CD4-positive, alpha-beta T cell (primary cell): ENCODE results near the gene CMPK2. TPM values are rescaled to one million over a fixed set of nuclear protein-coding genes. Genes with fewer than 3 reads are reported as not detected.

ENCODE experiments used
- ATAC-seq: fragments of 200-7000 bp; cut with Tn5 transposase; one replicate; pipeline ENCODE4 v1.10.0; 2022; ENCODE audit warnings: mild to moderate bottlenecking; ENCODE audit not compliant: poor library complexity
- CTCF ChIA-PET: fragments of 350-600 bp; sonication (Branson Sonifier 250); formaldehyde crosslinking; loops from one replicate; lab custom pipeline; 2021; ENCODE audit warnings: antibody characterized with exemption, inconsistent platforms; lab: Charles Lee
- POLR2A ChIA-PET: fragments of 350-600 bp; sonication (Branson Sonifier 250); formaldehyde crosslinking; loops from one replicate; lab custom pipeline; 2021; ENCODE audit warnings: antibody characterized with exemption, inconsistent platforms; lab: Charles Lee
- DNase-seq, 14 experiments: peaks; one replicate each; pipeline ENCODE4 v3.0.0-alpha.2; 2013 to 2020; ENCODE audit warnings: mixed read lengths in 2 of 14
- H3K27ac ChIP-seq, 2 donors: one replicate each; pipeline versions ENCODE4 v1.5.1 to v1.7.0; 2013; ENCODE audit warnings: low read length in 2 of 2, low read depth in 1 of 2, mild to moderate bottlenecking in 1 of 2
- H3K27me3 ChIP-seq, 2 experiments: 1 replicate in 1 of 2; 2 replicates in 1 of 2; pipeline versions ENCODE4 v1.6.1 to v1.7.0; 2013; ENCODE audit warnings: low read length in 2 of 2, control low read depth in 1 of 2, mild to moderate bottlenecking in 1 of 2, moderate library complexity in 1 of 2; ENCODE audit not compliant: insufficient read depth in 2 of 2, control insufficient read depth in 1 of 2
- H3K36me3 ChIP-seq: one replicate; pipeline ENCODE4 v1.6.1; 2013; ENCODE audit warnings: low read length, control low read depth; ENCODE audit not compliant: insufficient read depth
- H3K4me1 ChIP-seq: one replicate; pipeline ENCODE4 v1.6.1; 2013; ENCODE audit warnings: low read length, control low read depth; ENCODE audit not compliant: insufficient read depth
- H3K4me3 ChIP-seq: one replicate; pipeline ENCODE4 v1.5.1; 2013; ENCODE audit warnings: mild to moderate bottlenecking, low read length, moderate library complexity
- H3K9me3 ChIP-seq, 2 experiments: 1 replicate in 1 of 2; 2 replicates in 1 of 2; pipeline versions ENCODE4 v1.6.1 to v1.7.0; 2013; ENCODE audit warnings: low read length in 2 of 2, mild to moderate bottlenecking in 2 of 2, control low read depth in 1 of 2, moderate library complexity in 1 of 2; ENCODE audit not compliant: control insufficient read depth in 1 of 2, insufficient read depth in 1 of 2
- H3K27ac Mint-ChIP-seq: one replicate; pipeline ENCODE4 v1.8.0; 2020; ENCODE audit warnings: mixed read lengths
- H3K27me3 Mint-ChIP-seq: one replicate; pipeline ENCODE4 v1.8.0; 2021; ENCODE audit warnings: mixed read lengths
- H3K36me3 Mint-ChIP-seq: one replicate; pipeline ENCODE4 v1.8.0; 2021; ENCODE audit warnings: low read depth, mixed read lengths
- H3K4me1 Mint-ChIP-seq: one replicate; pipeline ENCODE4 v1.8.0; 2021; ENCODE audit warnings: low read depth, mixed read lengths
- H3K4me3 Mint-ChIP-seq: one replicate; pipeline ENCODE4 v1.8.0; 2020; ENCODE audit warnings: mild to moderate bottlenecking, mixed read lengths
- H3K9me3 Mint-ChIP-seq: one replicate; pipeline ENCODE4 v1.8.0; 2020; ENCODE audit warnings: mixed read lengths
- CTCF ChIP-seq: fragments of 200-600 bp; IDR thresholded peaks from one replicate; pipeline ENCODE4 v1.8.0; 2022; ENCODE audit warnings: antibody characterized with exemption, mild to moderate bottlenecking
- intact Hi-C, 2 experiments: fragments of 100-400 bp; cut with DNase I in 1 of 2; cut with micrococcal nuclease in 1 of 2; formaldehyde crosslinking; loops; one replicate each; pipeline versions ENCODE4 v1.15.1 to v1.9.0; 2023 to 2025; cut with DNase I, micrococcal nuclease
- total RNA-seq, 174 experiments: library from RNA in 2 of 174; stranded (reverse) in 2 of 174; gene quantifications; one replicate each; pipeline ENCODE4 v1.2.3 and lab custom pipeline; 2021 to 2026

Gene CMPK2
- total RNA-seq, 2 experiments from 2014 or later, result 6.5 to 7.6 TPM

- intact Hi-C loops, result no loop called here
- H3K27ac ChIP-seq, result no peak overlapping the region
- Mint-ChIP-seq H3K4me3 (no peak overlapping the region), H3K36me3 (no peaks in the 10 kb centered on the region), H3K9me3 (no peaks in the 10 kb centered on the region), H3K27ac (no peak overlapping the region), H3K4me1 (no peaks in the 10 kb centered on the region), H3K27me3 (peaks cover 51% of the 10 kb centered on the region)
- ChIA-PET POLR2A (no interaction called here), CTCF (no interaction called here)
- peaks cover 0 to 16% of the 10 kb centered on the region in 2 experiments for H3K27me3 ChIP-seq
- TF ChIP-seq CTCF, result no peak
- no peaks in the 10 kb centered on the region for H3K9me3 ChIP-seq
- no peak overlapping the region for H3K4me3 ChIP-seq
- H3K36me3 ChIP-seq, result no peaks in the 10 kb centered on the region
- no peaks in the 10 kb centered on the region for H3K4me1 ChIP-seq
- ATAC-seq, result no peak
- no peak for DNase-seq
Observed at GRCh38 chr2:6808426-6808825, 57.3 kb downstream of the CMPK2 start.

- Mint-ChIP-seq H3K9me3 (no peaks in the 10 kb centered on the region), H3K27me3 (peaks cover 56% of the 10 kb centered on the region), H3K36me3 (no peaks in the 10 kb centered on the region), H3K27ac (no peak overlapping the region), H3K4me1 (no peaks in the 10 kb centered on the region), H3K4me3 (no peak overlapping the region)
- POLR2A ChIA-PET, result no interaction called here
- intact Hi-C loops, result no loop called here
- ATAC-seq (no peak), DNase-seq (no peak)
- no peaks in the 10 kb centered on the region for H3K4me1 ChIP-seq
- peaks cover 0 to 16% of the 10 kb centered on the region in 2 experiments for H3K27me3 ChIP-seq
- peaks cover 0 to 2% of the 10 kb centered on the region in 2 experiments for H3K9me3 ChIP-seq
- H3K27ac ChIP-seq, result no peak overlapping the region
- CTCF ChIA-PET, result no interaction called here
- no peak overlapping the region for H3K4me3 ChIP-seq
- H3K36me3 ChIP-seq, result no peaks in the 10 kb centered on the region
- TF ChIP-seq CTCF, result no peak
Observed at GRCh38 chr2:6806604-6807003, 59.1 kb downstream of the CMPK2 start.

- Mint-ChIP-seq H3K4me3 (no peak overlapping the region), H3K36me3 (no peaks in the 10 kb centered on the region), H3K27ac (no peak overlapping the region), H3K9me3 (no peaks in the 10 kb centered on the region), H3K4me1 (no peaks in the 10 kb centered on the region), H3K27me3 (peaks cover 26% of the 10 kb centered on the region)
- DNase-seq (no peak), ATAC-seq (no peak)
- Histone ChIP-seq H3K4me1 (no peaks in the 10 kb centered on the region), H3K27ac (no peak overlapping the region), H3K27me3 (peaks cover 0 to 5% of the 10 kb centered on the region in 2 experiments), H3K9me3 (peaks cover 0 to 3% of the 10 kb centered on the region in 2 experiments), H3K36me3 (no peaks in the 10 kb centered on the region), H3K4me3 (no peak overlapping the region)
- intact Hi-C loops, result no loop called here
- POLR2A ChIA-PET, result no interaction called here
- no peak for TF ChIP-seq CTCF
- CTCF ChIA-PET, result no interaction called here
Observed at GRCh38 chr2:6800553-6800952, 65.2 kb downstream of the CMPK2 start.

Other genes with a start within 250 kb of the CMPK2 start
- gene RSAD2, start 11.9 kb upstream of the CMPK2 start, total RNA-seq, result 1 to 10 TPM; 3.9 to 4.6 TPM
- gene RNF144A, start 51.5 kb upstream of the CMPK2 start, total RNA-seq, result 10 to 100 TPM; 39.0 to 40.1 TPM